ENCODE data around the gene CTDSPL. TPM values are rescaled to one million over a fixed set of nuclear protein-coding genes. Genes with fewer than 3 reads are reported as not detected.

CTDSPL gene
- total RNA-seq, 1 donor from 2014 or later = 30.6 TPM

- Histone ChIP-seq H3K36me3 (ENCODE audit: control insufficient read depth, insufficient read depth, low read length) (no peaks in the 10 kb centered on the region), H3K27me3 (ENCODE audit: control insufficient read depth, insufficient read depth, low read length) (no peaks in the 10 kb centered on the region), H3K4me3 (ENCODE audit: low read depth, low read length) (no peak overlapping the region)
- no peak for TF ChIP-seq CTCF (IDR thresholded peaks at IDR 0.05; ENCODE audit: insufficient read depth, low read length, poor library complexity, severe bottlenecking)
- no peak for DNase-seq (ENCODE audit: low read depth)
Measured at GRCh38 chr3:37961622-37962431, 100.1 kb downstream of the CTDSPL start.

DNA sequence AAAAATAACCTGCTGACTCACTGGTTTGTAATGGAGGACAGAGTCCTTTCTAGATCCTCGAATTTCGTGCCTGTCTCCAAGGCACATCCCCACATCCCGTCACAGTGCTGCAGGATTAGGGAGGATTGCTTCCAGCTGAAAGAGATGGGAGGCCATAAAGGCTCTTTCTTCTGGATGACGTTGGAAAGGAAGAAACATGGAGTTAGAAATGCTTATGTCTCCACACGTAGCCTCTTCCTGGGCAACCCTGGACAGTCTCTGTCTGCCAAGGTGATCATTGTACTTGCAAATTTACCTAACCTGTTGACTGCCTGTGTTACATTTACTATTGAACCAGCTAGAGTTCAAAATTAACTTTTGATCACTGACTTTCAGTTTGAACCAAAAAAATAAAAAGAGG is 101.3 kb downstream of the CTDSPL start:
- Histone ChIP-seq H3K27me3 (ENCODE audit: control insufficient read depth, insufficient read depth, low read length) (no peaks in the 10 kb centered on the region), H3K36me3 (ENCODE audit: control insufficient read depth, insufficient read depth, low read length) (no peaks in the 10 kb centered on the region), H3K4me3 (ENCODE audit: low read depth, low read length) (no peak overlapping the region)
- no peak for TF ChIP-seq CTCF (IDR thresholded peaks at IDR 0.05; ENCODE audit: insufficient read depth, low read length, poor library complexity, severe bottlenecking)
- DNase-seq (ENCODE audit: low read depth) = no peak

DNA sequence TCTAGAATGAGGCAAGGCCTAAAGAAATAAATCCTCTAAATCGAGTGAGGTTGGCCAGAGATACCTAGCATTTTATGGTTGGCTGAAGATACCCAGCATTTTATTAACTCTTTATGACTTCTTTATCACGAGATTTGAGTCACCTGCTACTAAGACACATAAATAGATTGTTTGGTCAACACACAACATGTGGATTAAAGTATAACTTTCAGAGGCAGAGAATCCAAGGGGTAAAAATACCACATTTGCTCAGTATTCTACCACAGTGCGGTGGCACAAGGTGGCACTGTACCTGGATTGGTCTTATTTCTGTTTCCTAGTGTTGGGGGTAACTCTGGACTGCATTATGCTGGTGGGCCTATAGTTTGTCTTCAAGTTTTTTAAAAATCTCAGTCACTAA is 102.0 kb downstream of the CTDSPL start:
- no peaks in the 10 kb centered on the region for H3K27me3 ChIP-seq (ENCODE audit: control insufficient read depth, insufficient read depth, low read length)
- TF ChIP-seq CTCF (IDR thresholded peaks at IDR 0.05; ENCODE audit: insufficient read depth, low read length, poor library complexity, severe bottlenecking) = peak; percentile 9
- no peaks in the 10 kb centered on the region for H3K36me3 ChIP-seq (ENCODE audit: control insufficient read depth, insufficient read depth, low read length)
- H3K4me3 ChIP-seq (ENCODE audit: low read depth, low read length) = no peak overlapping the region
- DNase-seq (ENCODE audit: low read depth) = peak; percentile 32

DNA sequence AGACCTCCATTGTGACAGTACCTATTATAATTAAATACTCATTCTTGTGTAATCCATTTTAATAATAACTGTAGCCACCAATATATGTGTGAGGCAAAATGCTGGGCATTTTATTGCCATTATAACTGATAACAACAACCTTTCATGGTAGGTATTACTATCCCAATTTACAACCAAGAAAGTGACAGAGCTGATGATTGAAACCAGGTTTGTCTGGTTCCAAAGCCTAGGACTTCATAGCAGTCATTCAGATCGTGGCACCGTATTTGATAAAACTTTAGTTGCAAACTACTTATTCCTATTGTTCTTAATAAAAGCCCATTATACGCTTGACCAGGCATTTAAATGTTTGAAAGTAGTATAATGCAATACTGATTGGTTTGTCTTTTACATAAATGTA is 102.5 kb downstream of the CTDSPL start:
- no peak for DNase-seq (ENCODE audit: low read depth)
- no peak for TF ChIP-seq CTCF (IDR thresholded peaks at IDR 0.05; ENCODE audit: insufficient read depth, low read length, poor library complexity, severe bottlenecking)
- no peak overlapping the region for H3K4me3 ChIP-seq (ENCODE audit: low read depth, low read length)

GRCh38 chr3:37964716-37965115 is 103.0 kb downstream of the CTDSPL start:
- Histone ChIP-seq H3K36me3 (ENCODE audit: control insufficient read depth, insufficient read depth, low read length) (no peaks in the 10 kb centered on the region), H3K4me3 (ENCODE audit: low read depth, low read length) (no peak overlapping the region), H3K27me3 (ENCODE audit: control insufficient read depth, insufficient read depth, low read length) (no peaks in the 10 kb centered on the region)
- peak; percentile 77 for DNase-seq (ENCODE audit: low read depth)
- no peak for TF ChIP-seq CTCF (IDR thresholded peaks at IDR 0.05; ENCODE audit: insufficient read depth, low read length, poor library complexity, severe bottlenecking)

More for the DNA sequence above, 102.5 kb downstream of the CTDSPL start:
- Histone ChIP-seq H3K36me3 (ENCODE audit: control insufficient read depth, insufficient read depth, low read length) (no peaks in the 10 kb centered on the region), H3K27me3 (ENCODE audit: control insufficient read depth, insufficient read depth, low read length) (no peaks in the 10 kb centered on the region)
